Islet precursor cell (in vitro differentiated cells): ENCODE results near the gene ATP9B.
"Not testable (repeated sequence)": the region's sequence is repeated elsewhere in the genome, so short reads cannot be mapped to it uniquely, and the experiment has no call there.

Source experiments
- DNase-seq: peaks from one replicate; pipeline ENCODE4 v3.0.0-alpha.2; 2018

Gene ATP9B

DNA sequence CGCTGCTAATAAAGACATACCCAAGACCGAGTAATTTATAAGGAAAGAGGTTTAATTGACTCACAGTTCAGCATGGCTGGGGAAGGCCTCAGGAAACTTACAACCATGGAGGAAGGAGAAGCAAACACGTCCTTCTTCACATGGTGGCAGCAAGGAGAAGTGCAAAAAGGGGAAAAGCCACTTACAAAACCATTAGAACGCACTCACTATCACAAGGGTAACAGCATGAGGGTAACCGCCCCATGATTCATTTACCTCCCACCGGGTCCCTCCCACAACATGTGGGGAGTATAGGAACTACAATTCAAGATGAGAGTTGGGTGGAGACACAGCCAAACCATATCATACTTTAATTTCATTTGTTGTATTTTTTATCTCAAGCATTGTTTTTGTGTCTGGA lies 67.5 kb downstream of the ATP9B start:
- no peak for DNase-seq

DNA sequence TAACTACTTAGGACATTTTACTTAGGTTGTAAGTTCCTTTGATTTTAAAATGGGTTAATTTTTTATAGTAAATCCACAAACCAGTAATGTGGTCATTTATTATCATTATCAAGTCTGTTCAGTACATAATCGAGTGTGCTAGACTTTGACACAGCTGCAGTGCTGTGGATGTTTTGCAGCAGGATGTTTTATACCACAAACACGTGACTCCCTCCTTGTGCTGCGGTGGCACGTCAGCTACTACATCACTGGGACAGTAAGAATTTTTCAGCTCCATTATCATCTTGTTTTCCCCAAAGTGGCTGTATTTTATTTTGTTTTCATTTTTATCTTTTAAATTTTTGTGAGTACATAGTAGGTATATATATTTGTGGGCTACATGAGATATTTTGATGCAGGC lies 70.0 kb downstream of the ATP9B start:
- DNase-seq, result no peak

DNA sequence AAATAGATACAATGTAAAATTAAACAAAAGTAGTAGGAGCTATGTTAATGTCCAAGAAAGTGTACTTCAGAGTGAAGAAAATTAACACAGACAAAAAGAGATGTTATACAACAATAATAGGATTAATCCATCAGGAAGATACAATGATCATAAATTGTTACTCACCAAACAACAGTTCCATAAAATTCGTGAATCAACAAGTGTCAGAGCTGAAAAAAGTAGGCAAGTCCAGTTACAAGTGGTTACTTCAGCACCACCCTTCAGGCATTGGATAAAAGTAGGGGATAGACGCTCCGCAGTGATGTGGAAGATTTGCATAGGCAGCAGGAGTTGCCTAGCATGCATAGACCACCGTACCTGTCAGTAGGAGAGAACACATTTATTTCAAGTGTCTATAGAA lies 77.8 kb downstream of the ATP9B start:
- no peak for DNase-seq

DNA sequence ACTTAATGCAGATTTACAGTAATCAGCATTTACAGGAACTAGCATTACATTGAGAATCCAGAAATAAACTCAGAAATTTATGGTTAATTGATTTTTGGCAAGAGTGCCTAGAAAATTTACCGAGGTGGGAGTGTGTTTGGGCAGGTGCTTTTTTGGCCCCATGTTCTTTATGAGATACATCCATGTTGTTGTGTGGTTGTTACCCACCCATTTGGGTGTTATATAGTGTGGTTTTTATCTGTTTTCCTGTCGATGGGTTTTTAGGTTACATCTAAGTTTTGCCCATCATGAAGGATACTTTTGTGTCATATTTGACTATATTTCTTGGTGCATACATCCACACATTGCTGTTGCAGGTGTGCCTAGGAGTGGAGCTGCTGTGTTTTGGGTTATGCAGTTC lies 82.0 kb downstream of the ATP9B start:
- no peak for DNase-seq

DNA sequence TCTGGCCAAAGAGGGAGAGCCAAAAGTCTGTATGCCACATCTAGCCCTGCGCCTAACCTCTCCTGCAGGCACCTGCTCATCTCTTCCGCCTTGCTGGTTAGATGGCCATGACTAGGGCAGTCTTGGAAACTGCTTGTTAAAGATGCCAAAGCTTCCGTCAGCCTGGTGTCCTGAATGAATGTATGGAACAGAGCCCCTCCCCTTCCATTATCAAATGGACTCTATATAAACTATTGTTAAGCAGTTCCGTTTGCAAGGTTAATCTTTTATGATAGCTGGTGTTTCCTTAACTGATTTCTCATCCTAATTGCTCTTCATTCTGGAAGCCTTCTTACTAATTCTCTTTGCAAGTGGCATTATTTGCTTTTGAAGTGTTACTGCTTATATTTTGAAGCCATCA lies 87.1 kb downstream of the ATP9B start:
- no peak for DNase-seq

DNA sequence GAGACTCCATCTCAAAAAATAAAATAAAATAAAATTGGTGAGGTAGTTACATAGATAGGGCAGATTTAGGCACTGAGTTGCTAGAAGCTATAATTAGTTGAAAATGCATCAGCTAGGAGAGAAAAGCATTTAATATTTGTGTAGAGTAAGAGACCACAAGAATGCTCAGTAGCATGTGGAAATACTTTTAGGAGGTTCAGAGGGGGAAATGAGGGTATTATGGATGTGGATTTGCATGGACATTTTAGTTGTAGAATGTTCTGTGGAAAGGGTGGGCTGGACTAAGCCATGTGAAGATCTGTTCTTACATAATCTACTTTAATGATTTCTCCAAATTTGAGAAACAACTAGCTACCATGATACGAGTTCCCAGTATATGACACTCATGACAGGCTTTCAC lies 95.5 kb downstream of the ATP9B start:
- DNase-seq, result no peak

DNA sequence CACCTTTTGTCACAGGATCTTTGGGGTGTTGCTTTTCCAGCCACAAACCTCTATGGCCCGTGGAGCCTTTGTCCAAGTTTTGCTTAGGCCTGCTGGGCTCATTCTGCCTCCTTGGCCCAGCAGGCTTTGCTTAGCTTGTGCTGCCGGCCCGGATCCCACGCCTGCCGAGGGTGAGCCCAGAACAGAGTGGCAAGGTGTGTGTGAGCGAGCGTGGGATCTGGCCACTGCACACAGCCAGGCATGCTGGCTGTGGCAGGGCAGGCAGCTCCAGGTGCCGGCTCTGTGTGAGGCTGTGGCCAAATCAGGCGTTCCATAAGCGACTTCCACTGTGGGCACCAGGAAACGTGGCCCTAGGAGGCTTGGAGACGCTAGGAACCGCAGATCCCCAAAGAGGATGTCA lies 97.5 kb downstream of the ATP9B start:
- no peak for DNase-seq

DNA sequence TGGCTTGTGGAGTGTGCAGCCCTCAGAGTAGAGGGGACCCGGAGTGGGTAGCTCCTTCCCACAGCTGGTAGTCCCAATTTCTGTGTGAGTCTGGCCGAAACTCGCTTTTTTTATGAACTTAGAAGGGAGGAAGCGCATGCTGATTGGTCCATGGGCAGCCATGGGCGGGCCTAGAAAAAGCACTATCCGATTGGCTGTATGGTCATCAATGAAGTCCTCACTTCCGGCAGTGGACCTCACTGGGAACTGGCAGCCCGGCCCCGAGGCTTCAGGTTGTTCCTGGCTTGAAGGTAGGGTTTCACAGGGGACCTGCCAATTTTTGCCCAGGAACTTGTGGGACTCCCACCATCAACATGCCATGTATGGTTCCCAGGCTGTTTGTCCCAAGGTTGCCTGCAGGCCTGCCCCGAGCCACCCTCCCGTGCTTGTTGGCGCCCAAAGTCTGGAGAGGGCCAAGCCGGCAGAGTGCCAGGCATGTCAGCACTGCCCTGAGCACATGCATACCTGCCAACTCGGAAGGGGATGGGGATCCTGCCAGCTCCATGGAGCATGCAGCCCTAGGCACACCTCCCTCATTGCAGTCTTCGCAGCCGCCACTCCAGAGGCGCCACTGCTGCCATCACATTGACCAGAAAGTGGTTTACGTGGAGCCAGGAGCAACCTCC lies 98.5 kb downstream of the ATP9B start:
- DNase-seq, result no peak

DNA sequence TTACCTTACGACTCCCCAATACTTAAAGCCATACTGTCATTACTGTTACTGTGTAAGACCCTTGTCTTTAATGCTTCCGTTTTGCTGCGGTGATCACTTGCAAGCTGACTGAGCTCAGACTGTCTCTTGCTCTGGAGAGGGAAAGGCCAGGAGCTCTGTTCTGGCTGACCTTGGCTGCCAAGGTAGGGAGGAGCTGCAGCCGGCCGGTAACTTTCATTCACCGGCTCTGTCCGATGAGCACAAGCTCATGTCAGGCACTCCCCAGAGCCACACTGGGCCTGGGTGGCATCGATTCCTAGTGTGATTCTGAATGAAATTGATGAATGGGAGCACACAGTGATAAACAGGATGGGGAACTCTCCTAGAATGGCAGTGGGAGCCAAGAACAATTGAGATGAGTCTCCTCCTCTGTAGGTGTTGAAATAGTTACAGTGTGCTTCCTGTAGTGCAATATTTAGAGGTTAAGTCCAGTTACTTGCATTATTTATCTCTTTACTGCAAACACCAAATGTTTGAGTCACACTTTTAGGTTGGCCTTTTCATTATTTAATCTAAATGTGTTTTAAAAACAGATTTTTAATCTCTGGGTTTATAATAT lies 100.9 kb downstream of the ATP9B start:
- DNase-seq, result no peak

DNA sequence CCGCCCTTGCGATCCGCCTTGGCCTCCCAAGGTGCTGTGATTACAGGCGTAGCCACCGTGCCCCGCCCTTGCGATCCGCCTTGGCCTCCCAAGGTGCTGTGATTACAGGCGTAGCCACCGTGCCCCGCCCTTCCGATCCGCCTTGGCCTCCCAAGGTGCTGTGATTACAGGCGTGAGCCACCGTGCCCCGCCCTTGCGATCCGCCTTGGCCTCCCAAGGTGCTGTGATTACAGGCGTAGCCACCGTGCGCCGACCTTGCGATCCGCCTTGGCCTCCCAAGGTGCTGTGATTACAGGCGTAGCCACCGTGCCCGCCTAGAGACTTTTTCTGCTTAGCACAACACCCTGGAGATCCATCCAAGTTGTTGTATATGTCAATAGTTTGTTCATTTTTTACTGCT lies 103.1 kb downstream of the ATP9B start:
- DNase-seq, result not testable (repeated sequence)

DNA sequence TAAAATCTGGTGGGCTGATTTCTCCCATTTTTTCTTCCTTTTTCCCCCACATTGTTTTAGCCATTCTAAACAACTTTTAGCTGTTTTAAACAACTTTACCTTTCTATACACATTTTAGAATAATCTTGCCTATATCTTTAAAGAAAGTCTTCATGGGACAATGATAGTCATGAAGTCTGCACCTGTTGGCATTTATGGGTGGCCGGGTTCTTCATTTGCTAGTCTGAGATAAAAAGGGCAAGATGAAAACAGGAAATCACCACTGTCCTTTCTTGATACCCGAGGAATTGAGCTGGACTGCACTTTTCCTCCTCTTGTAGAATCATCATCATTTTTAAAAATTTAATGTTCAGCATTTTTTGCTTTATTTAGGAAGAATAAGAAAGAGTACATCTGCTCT lies 104.5 kb downstream of the ATP9B start:
- DNase-seq, result no peak

DNA sequence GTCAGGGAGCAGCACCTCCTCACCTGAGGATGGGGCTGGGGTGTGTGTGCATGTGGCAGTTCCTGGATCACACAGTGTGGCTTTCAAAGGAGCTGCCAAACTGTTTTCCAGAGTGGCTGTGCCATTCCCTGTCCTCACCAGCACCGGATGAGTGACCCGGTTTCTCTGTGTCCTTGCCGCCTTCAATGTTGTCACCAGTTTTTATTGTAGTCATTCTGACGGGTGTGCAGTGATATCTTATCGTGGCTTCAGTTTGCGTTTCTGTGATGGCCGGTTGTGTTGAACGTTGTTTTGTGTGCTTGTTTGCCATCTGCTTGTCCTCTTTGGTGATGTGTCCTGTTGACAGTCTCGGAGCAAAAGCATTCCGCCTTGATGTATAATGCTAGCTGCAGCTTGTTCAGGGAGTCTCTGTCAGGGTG lies 108.9 kb downstream of the ATP9B start:
- no peak for DNase-seq

DNA sequence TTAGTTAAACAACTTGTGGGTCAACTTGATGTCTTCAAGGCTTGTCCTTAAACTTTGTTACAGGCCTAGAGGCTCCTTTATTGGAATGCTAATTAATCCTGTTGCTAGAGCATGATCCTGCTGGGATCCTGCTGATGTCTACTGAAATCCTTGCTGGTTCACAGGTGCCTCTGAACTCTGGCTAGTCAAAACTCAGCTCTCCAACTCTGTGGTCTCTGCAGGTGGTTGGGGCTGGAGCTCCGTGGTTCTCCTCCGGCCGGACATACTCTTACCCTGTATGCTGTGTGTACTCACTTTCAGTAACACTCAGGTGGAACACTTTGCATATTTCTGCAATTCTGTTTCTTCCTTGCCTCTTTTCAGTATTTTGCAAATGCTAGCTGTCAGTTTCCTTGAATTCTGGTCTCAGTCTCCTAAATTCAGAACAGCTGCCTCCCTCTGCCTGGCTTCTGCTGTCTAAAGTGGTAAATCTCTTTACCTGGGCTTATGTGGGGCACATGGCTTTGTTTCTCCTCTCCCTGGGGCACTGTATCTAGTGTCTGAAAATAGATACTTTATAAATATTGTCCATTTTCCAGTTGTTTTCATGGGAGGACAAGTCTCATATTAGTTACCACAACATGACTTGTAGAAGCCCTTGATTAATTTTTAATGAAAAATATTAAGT lies 113.0 kb downstream of the ATP9B start:
- DNase-seq, result no peak

DNA sequence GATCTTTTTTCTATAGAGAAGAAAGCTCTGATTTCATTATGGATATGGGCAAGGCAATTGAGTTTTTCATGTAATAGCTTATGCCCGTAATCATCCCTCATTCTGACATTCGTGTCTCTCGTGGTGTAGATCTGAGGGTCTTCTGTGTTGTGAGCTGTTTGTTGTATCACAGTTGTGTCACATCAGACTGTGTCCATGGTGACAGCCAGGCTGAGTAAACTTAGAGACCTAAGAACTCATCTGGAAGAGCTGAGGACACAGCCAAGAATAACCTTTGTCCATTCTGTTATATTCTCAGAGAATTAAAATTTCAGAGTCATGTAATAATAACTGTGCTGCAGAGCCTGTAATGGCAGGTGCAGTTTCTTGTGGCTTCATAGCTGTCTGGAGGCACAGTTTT lies 116.5 kb downstream of the ATP9B start:
- no peak for DNase-seq

DNA sequence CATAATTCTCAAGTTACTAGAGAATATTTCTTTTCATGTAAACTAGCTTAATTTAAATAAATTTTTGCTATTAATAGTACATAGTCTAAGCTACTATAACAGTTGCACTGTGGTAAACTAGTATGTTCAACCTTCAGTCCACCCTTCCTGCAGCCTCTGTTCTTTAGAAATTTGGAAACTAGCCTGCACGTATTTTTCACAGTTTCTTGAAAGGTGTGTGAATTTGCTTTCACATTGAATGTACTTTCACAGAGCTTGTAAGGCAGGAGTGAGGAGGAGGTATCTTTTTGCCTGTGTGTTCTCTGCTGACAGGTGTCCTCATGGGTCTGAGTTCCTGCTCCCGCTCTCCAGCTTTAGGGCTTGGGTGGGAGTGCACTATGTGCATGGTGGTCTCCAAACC lies 117.5 kb downstream of the ATP9B start:
- DNase-seq, result no peak

DNA sequence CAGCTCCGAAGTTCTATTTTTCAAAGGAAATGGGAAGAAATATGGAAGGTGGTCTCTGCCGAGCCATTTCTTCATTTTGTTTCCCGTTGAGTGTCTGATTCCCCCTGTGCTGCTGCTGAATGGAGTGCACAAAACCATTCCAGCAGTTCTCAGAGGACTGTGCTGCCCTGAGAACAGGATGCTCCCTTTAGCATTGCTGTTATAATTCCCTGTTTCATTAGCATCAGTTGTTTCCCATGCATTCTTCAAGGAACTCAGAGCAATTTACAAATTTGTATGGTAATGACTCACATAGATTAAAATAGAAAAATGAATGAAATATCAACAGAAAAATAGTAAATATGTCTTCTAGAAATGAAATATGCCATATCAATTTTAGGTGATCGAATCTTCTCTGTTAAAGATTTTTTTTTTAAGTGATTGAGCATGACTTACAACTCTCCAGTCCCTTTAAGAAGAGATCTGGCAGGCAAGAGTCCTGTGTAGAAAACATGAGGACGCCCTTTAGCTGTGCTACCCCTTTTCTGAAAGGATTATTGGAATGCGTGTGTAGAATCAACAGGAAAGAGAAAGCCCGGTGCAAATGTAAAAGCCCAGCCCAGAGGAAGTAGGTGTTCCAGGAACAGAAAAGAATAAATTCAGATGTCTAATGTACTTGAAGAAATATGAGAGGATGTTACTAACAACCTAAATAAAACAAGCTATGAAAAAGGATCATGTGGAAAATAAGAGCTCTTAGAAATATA lies 118.5 kb downstream of the ATP9B start:
- DNase-seq, result no peak

DNA sequence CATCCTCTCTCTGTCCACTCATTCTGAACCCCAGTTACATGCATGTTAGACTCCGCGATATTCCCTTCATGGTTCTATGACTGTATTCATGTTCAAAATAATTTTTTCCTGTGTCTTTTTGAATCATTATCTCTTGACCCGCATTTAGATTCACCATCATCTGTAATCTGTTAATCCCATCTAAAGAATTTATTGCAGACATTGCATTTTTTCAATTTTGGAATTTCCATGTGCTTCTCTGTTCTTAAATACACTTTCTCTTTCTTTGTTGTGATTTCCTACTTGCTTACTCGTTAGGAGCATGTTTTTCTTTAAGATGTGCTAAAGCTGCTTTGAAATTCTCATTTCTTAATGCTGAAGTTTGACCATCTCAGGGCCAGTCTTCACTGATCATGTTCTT lies 122.2 kb downstream of the ATP9B start:
- DNase-seq, result no peak

DNA sequence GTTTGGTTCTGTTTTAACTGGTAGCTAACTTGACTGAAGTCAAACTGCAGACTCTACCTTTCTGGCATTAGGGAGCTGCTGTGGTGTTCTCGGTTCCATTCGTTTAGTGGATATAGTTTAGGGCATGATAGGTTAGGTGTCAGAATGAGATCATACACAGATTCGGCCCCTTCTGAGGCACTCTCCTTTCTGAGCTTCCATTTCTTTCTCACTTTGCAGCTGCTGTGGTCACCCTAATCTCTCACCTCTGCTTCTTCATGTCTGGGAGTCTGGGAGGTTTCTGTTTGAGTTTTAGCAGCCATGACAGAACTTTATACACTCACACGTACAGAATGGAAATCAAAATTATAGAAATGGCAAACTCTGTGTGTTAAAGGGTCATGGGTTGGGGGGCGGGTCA lies 122.8 kb downstream of the ATP9B start:
- no peak for DNase-seq

DNA sequence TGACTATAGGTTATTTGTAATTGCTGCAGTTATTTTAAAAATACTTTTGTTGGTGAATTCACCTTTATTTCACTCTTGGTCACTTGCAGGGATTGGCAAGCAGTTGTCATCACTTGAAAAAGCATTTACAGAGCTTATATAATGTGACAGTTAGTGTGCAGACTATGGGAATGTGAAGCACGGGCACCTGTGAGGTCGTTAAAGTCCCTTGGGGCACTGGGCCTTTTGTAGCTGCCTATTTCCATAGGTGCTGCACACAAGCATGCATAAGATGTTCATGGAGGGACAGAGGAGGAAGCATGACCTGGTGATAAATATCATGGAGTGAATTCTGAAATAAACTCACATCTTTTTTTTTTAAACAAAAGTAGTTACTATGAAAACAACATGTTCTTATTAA lies 124.6 kb downstream of the ATP9B start:
- no peak for DNase-seq

DNA sequence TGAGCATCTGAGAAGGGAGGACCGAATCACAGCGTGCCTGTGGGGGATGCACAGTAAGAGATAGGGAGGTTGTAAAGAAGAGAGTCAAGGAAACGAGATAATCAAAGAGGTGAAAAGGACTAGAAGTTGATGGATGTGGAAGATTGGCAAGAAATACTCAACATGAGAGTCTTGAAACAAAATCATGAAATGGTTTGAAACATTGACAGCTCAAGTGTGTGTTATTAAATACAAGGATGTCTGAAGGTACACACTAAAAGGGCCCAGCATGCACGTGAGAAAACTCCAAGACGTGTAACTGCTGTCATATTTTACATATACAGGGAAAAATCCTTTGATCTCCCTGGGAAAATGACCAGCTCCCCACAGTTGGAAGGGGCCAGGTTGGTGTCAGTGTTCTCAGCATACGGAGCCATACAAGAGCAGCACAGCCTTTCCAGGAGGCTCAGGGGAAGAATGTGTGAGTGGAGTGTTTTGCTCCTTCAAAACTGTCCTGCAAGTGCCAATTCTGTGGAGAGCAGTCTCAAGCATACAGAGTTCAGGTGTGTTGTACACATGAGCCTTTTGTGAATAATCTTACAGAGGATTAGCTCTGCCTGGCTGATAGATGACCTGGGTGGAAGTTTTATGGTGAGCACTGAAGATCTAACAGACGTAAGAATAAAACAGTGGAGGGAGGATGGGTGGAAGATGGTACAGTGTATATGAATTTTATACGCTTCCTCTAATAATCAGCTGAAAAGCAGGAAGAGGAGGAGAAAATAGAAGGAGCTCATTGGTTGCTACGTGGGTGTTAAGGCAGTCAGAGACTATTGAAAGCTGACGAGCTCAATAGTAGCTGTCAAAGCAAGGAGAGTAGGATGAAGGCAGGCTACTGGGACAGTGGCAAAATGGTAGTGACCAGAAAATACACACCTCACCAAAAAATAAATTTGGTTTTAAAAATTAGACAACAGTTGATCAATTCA lies 126.8 kb downstream of the ATP9B start:
- DNase-seq, result no peak

DNA sequence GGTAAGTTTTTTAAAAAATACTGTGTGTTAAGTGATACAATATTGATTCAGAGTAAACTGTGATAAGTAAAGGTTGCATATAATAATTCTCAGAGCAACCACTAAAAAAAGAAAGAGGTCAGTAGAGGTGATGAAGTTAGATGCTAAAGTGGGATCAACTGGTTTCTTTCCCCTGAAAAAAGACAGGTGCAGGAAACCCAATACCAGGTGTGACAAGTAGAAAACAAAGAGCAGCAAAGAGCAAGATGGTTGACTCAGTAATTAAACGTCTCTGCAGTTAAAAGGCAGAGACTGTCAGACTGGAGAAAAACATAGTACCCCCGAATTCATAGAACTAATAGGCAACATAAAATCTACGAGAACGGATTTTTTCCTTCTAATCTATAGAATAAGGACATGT lies 128.3 kb downstream of the ATP9B start:
- no peak for DNase-seq

DNA sequence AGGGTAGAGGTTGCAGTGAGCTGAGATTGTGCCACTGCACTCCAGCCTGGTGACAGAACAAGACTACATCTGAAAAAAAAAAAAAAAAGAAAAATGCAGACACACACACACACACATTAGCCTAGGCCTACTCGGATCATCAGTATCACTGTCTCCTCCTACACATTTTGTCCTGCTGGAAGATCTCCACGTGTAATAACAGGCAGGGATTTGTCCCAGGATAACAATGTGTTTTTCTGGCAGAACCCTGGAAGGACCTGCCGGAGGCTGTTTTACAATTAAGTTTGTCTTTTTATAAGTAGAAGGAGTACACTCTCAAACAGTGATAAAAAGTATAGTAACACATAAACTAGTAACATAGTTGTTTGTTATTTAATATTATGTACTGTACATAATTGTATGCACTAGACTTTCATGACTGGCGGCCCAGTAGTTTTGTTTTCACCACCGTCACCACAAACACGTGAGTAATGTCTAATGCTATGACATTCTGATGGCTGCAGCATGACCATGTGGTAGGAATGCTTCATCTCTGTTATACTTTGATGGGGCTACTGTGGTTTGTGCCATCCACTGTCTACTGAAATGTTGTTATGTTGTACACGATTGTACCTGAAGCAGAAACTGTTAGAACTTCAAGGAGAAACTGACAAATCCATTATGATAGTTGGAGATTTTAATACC lies 130.6 kb downstream of the ATP9B start:
- no peak for DNase-seq
